HL-60 (cell line): ENCODE data around the gene FAM186B.

Experiments used
- DNase-seq, 2 experiments: peaks; one replicate each; pipeline ENCODE4 v3.0.0-alpha.2; 2010 to 2020; ENCODE audit warnings: low read depth in 1 of 2, low spot score in 1 of 2
- H3K27ac ChIP-seq: fragments of 250-450 bp; sonication (Bioruptor Pico); replicated peaks from 2 replicates; pipeline ENCODE4 v1.5.1; 2020; ENCODE audit warnings: mild to moderate bottlenecking, moderate library complexity
- H3K27me3 ChIP-seq: fragments of 250-450 bp; sonication (Bioruptor Pico); 2 replicates; pipeline ENCODE4 v1.5.1; 2021; ENCODE audit warnings: mild to moderate bottlenecking, moderate library complexity; ENCODE audit not compliant: insufficient read depth, poor library complexity, severe bottlenecking
- H3K4me3 ChIP-seq: replicated peaks from 2 replicates; pipeline ENCODE4 v1.5.1; 2011; ENCODE audit warnings: mild to moderate bottlenecking, control low read depth, low read length; ENCODE audit not compliant: insufficient read depth
- GABPA ChIP-seq: IDR thresholded peaks from 2 replicates; pipeline ENCODE4 v1.6.1; 2012; ENCODE audit warnings: low read depth
- POLR2AphosphoS5 ChIP-seq: IDR thresholded peaks from 2 replicates; pipeline ENCODE4 v1.6.1; 2012; ENCODE audit warnings: low read depth
- SPI1 ChIP-seq: IDR thresholded peaks from 2 replicates; pipeline ENCODE4 v1.6.1; 2012; ENCODE audit warnings: low read depth, mild to moderate bottlenecking, borderline replicate concordance
- TF ChIP-seq, protein P1 (sequence below): IDR thresholded peaks from one replicate; pipeline ENCODE4 v1.5.1; 2011; ENCODE audit warnings: low read length, control low read depth, inconsistent platforms; ENCODE audit not compliant: insufficient read depth
- TF ChIP-seq, protein P2 (sequence below): IDR thresholded peaks from 2 replicates; pipeline ENCODE4 v1.6.1; 2012; ENCODE audit warnings: low read depth; ENCODE audit not compliant: insufficient replicate concordance

Gene FAM186B

DNA sequence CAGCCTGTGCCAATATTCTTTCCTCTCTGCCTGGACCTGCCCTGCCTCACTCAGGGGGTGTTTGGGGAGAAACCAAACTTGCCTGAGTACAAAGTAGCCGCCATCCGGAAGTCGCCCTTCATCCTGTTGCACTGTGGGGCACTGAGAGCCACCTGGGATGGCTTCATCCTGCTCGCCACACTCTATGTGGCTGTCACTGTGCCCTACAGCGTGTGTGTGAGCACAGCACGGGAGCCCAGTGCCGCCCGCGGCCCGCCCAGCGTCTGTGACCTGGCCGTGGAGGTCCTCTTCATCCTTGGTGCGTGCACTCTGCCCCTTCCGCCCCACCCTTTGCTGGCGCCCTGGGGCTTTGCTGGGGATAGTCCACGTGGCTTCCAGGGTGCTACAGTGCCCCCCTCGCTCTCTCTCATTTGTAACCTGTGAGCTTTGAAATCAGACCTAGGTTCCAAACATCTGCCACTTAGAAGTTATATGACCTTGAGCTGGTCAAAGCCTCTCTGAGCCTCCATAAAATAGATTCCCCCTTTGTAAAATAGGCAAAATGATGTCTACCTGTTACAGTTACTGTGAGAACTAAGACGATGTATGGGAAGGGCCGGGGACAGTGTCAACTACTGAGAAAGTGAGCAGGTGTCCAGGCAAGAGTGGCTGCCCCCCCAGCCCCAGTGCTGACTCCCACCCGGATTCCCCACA, 62.1 kb downstream of the FAM186B start:
- Histone ChIP-seq H3K4me3 (no peak overlapping the region), H3K27me3 (peaks cover 27% of the 10 kb centered on the region), H3K27ac (no peak overlapping the region)
- DNase-seq, result no peak
- TF ChIP-seq, protein P1, sequence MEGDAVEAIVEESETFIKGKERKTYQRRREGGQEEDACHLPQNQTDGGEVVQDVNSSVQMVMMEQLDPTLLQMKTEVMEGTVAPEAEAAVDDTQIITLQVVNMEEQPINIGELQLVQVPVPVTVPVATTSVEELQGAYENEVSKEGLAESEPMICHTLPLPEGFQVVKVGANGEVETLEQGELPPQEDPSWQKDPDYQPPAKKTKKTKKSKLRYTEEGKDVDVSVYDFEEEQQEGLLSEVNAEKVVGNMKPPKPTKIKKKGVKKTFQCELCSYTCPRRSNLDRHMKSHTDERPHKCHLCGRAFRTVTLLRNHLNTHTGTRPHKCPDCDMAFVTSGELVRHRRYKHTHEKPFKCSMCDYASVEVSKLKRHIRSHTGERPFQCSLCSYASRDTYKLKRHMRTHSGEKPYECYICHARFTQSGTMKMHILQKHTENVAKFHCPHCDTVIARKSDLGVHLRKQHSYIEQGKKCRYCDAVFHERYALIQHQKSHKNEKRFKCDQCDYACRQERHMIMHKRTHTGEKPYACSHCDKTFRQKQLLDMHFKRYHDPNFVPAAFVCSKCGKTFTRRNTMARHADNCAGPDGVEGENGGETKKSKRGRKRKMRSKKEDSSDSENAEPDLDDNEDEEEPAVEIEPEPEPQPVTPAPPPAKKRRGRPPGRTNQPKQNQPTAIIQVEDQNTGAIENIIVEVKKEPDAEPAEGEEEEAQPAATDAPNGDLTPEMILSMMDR, result no peak
- TF ChIP-seq, protein P2, sequence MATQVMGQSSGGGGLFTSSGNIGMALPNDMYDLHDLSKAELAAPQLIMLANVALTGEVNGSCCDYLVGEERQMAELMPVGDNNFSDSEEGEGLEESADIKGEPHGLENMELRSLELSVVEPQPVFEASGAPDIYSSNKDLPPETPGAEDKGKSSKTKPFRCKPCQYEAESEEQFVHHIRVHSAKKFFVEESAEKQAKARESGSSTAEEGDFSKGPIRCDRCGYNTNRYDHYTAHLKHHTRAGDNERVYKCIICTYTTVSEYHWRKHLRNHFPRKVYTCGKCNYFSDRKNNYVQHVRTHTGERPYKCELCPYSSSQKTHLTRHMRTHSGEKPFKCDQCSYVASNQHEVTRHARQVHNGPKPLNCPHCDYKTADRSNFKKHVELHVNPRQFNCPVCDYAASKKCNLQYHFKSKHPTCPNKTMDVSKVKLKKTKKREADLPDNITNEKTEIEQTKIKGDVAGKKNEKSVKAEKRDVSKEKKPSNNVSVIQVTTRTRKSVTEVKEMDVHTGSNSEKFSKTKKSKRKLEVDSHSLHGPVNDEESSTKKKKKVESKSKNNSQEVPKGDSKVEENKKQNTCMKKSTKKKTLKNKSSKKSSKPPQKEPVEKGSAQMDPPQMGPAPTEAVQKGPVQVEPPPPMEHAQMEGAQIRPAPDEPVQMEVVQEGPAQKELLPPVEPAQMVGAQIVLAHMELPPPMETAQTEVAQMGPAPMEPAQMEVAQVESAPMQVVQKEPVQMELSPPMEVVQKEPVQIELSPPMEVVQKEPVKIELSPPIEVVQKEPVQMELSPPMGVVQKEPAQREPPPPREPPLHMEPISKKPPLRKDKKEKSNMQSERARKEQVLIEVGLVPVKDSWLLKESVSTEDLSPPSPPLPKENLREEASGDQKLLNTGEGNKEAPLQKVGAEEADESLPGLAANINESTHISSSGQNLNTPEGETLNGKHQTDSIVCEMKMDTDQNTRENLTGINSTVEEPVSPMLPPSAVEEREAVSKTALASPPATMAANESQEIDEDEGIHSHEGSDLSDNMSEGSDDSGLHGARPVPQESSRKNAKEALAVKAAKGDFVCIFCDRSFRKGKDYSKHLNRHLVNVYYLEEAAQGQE, result no peak
- no peak for TF ChIP-seq GABPA
- TF ChIP-seq SPI1, result no peak
- no peak for TF ChIP-seq POLR2AphosphoS5

DNA sequence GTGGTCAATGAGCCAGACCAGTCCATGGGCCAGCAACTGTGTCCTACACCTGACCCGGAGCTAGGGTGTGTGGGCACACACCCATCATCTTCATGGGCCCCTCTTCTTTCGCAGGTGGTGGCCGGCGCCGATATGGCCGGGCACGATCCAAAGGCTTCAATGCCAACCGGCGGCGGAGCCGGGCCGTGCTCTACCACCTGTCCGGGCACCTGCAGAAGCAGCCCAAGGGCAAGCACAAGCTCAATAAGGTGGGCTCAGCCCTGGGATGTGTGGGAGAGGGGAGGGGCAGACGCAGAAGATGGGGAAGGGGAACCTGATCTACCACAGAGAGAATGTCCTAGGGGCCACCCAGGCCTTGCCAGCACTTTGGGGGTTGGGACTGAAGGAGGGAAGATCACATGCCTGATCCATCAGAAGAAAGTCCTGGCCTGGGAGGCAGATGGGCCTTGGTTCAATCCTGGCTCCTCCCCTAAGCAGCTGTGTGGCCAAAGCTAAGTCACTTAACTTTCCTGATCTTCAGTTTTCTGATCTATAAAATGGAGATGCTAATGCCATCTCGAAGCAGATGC, 62.8 kb downstream of the FAM186B start:
- TF ChIP-seq, protein P2, result no peak
- TF ChIP-seq POLR2AphosphoS5 (no peak), SPI1 (no peak), GABPA (no peak)
- TF ChIP-seq, protein P1, result no peak
- H3K27me3 ChIP-seq, result peaks cover 25% of the 10 kb centered on the region
- DNase-seq, result no peak
- no peak overlapping the region for H3K4me3 ChIP-seq
- H3K27ac ChIP-seq, result no peak overlapping the region

DNA sequence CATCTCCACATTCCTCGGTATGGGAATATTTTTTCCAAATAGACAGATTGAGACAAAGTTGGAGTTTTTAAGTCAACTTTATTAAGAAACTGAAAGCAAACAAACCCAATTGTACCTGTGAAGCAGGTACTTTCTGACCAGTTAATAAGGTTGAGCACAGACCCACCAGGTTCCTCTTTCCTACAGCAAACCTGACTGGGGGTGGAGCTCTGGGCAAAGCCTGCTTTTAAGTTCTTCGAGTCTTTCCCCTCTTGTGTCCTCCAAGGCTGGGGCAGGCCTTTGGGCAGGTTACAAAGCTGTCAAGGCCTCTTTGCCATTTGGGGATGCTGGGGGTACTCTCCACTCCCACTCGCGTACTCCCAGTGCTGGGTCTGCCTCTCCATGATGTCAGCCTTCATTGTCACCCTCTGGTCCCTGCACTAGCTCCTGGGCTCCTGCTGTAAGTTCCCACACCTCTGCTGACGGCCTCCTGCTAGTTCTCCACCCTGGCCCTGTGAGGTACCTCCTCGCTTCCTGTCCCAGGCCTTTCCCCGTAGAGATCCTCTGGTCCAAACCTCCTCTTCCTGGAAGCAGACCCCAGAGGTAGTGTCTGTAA, 63.4 kb downstream of the FAM186B start:
- Histone ChIP-seq H3K27me3 (peaks cover 26% of the 10 kb centered on the region), H3K27ac (no peak overlapping the region)
- no peak for DNase-seq

More for the DNA sequence above, 63.4 kb downstream of the FAM186B start:
- TF ChIP-seq, protein P1, result no peak
- TF ChIP-seq SPI1, result no peak
- no peak for TF ChIP-seq POLR2AphosphoS5
- TF ChIP-seq, protein P2, result no peak
- TF ChIP-seq GABPA, result no peak
- H3K4me3 ChIP-seq, result no peak overlapping the region
